ENCODE measurements around the gene ADRM1.

The ADRM1 gene

GRCh38 chr20:62356589-62357186, 53.9 kb downstream of the ADRM1 start:
- peak overlapping the region; percentile 95 for H3K27ac ChIP-seq
- peak overlapping the region; percentile 13 for H3K4me3 ChIP-seq (ENCODE audit: low read depth, low read length)
- H3K9me3 ChIP-seq (ENCODE audit: severe bottlenecking): no peaks in the 10 kb centered on the region
- no peak for TF ChIP-seq CTCF (IDR thresholded peaks at IDR 0.05; ENCODE audit: low read depth, low read length)
- peaks cover 46% of the 10 kb centered on the region for H3K36me3 ChIP-seq
- peak; percentile 18 for DNase-seq
- no peaks in the 10 kb centered on the region for H3K27me3 ChIP-seq (ENCODE audit: insufficient read depth, low read depth, severe bottlenecking)

DNA sequence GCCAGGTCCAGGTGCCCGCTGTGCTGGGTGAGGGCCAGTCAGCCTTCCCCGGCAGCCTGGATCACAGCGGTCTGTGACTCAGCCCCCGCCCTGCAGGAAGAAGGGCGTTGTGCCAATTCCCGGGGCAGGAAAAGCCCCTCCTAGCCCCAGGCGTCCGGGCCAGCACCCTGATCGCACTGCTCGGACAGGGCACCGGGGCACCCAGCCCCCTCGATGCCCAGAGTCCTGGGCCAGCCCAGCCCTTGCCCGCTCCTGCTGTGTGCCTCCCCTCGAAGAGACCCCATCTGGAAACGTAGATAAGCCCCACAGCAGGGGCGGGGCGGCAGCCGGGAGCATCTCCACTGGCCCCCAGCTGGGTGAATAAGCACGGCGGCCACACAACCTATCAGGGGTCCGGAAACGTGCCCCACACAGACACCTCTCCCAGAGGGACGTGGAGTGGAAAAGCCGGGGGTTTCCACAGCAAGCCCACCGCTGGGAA, 54.4 kb downstream of the ADRM1 start:
- Histone ChIP-seq H3K4me3 (ENCODE audit: low read depth, low read length) (peak overlapping the region; percentile 13), H3K27me3 (ENCODE audit: insufficient read depth, low read depth, severe bottlenecking) (no peaks in the 10 kb centered on the region), H3K27ac (peak overlapping the region; percentile 95), H3K36me3 (peaks cover 46% of the 10 kb centered on the region), H3K9me3 (ENCODE audit: severe bottlenecking) (no peaks in the 10 kb centered on the region)
- TF ChIP-seq CTCF (IDR thresholded peaks at IDR 0.05; ENCODE audit: low read depth, low read length): no peak
- DNase-seq: peak; percentile 71

DNA sequence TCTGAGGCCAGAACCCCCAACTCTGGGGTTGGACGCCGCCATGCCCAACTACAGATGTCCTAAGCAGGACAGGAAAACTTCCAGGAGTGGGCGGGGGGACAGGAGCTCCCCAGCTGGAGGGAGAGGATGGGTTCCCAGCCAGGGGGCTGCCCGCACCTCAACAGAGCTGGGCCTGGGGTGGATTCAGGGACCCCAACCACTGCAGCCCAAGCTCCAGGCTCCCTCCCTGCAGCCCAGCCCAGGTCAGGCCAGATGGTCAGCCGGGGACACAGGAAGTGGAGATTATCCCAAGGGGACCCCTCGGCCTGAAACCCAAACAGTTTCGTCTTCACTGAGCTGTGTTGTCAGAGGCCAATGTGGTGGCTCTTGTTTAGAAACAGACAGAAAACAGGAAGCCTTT, 54.9 kb downstream of the ADRM1 start:
- H3K9me3 ChIP-seq (ENCODE audit: severe bottlenecking): no peaks in the 10 kb centered on the region
- peak overlapping the region; percentile 95 for H3K27ac ChIP-seq
- DNase-seq: peak; percentile 76
- no peaks in the 10 kb centered on the region for H3K27me3 ChIP-seq (ENCODE audit: insufficient read depth, low read depth, severe bottlenecking)
- no peak for TF ChIP-seq CTCF (IDR thresholded peaks at IDR 0.05; ENCODE audit: low read depth, low read length)
- peaks cover 46% of the 10 kb centered on the region for H3K36me3 ChIP-seq
- no peak overlapping the region; the same call in none of the 2 replicates for H3K4me3 ChIP-seq (ENCODE audit: low read depth, low read length)

Data from WERI-Rb-1 (cell line).